Inflammatory macrophage treated with lipopolysaccharide for 4 hours (primary cell): ENCODE data around the gene TMEM123.

Experiments used
- DNase-seq: peaks from one replicate; pipeline ENCODE4 v3.0.0-alpha.2; 2020

The TMEM123 gene

DNA sequence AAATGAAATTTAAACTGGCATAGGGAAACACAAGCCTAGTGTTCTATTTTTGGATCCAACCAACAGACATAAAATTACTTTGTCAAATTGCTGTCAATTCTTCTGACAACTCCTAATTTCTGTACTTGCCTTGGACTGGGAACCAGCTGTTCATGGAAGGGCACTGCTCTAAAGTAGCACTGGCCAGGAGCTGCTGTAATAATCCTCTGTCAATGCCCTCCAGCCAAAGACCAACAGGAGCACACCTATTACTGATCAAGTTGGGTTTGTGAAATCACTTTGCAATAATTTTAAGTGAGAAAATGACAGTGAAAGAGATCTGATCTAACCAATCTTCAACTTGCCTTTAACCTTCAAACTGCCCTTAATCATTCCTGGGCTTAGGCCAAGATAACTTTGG lies 18.9 kb upstream of the TMEM123 start:
- no peak for DNase-seq

DNA sequence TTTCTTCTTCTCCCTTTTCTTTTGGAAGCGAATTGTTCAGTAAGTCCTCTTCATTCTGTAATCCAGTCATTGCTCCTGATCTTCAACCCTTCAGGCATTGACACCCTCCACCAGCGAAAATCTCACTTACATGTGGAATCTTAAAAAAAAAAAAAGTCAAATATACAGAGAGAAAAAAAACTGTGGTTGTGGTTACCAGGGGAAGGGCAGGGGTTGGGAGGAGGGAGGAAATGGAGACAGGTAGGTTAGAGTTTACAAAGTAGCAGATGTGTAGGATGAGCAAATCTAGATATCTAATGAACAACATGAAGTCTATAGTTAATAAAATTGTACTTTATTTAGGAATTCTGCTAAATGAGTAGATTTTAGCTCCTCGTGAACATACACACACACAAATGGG lies 17.7 kb upstream of the TMEM123 start:
- no peak for DNase-seq

DNA sequence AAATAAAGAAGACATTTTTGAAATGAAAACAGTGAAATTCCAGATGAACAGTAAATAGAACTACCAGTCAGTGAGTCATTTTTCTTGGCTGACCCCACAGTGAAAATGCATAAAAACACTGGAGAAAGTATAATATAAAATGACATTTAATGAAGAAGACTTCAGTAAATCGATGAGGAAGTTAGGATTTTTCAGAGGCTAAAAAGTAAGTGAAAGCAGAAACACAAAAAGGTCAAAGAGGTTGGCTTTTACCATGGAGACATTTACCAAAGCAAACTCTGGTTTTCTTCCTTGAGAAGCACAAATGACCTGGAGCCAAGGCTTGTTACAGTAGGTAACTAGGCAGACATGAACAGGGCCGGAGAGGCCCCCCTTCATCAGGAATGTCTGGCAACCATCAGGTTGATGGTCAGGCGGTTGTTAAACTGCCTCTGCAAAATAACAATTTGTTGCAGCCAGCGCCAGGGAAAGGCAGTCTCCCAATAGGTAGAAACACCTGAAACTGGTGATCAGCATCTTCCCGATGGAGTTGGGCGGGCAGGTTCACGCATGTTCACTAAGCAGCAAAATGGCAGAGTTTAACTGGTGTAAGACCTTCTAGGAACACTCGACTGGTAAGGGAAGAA lies 16.7 kb upstream of the TMEM123 start:
- DNase-seq, result peak; percentile 52

DNA sequence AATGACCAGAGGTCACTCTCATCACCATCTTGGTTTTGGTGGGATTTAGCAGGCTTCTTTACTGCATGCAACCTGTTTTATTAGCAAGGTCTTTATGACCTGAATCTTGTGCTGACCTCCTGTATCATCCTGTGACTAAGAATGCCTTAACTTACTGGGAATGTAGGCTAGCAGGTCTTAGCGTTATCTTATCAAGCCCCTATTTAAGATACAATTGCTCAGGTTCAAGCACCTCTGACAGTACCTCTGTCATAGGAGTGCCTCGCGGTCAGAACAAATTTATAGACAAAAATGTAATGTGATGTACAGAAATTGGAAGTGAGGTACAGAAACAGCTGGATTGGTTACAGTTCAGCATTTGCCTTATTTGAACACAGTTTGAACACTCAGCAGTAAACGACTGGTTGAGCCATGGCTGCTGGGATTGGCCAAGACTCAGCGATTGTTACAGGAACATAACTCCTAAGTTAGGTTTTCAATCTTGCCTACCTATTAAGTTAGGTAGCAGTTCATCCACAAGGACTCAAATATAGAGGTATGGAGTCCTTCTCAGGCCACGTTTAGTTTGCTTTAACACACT lies 16.1 kb upstream of the TMEM123 start:
- no peak for DNase-seq

DNA sequence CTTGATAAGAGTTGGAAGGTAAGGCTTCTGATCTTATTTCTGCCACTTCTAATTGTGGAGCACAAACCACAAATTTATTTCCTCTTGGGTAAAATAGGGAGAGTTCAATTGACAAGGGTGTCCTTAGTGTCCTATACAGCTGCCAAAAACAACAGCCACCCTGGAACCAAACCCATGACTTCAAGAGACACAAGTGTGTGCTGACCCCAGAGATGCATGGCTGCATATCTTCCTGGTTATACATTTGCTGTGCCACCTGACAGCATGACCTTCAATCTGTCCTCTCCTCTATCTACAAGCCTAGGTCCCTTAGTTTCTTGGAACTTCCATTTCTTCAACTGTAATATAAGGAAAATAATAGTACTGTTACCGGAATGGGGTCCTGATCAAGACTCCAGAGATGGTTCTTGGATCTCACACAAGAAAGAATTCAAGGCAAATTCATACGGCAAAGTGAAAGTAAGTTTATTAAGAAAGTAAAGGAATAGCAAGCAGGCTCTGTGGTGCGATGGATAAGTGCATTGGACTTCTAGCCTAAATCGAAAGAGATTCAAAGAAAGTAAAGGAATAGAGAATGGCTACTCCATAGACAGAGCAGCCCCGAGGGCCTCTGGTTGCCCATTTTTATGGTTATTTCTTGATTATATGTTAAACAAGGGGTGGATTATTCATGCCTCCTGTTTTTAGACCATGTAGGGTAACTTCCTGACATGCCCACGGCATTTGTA lies 15.5 kb upstream of the TMEM123 start:
- DNase-seq, result no peak

DNA sequence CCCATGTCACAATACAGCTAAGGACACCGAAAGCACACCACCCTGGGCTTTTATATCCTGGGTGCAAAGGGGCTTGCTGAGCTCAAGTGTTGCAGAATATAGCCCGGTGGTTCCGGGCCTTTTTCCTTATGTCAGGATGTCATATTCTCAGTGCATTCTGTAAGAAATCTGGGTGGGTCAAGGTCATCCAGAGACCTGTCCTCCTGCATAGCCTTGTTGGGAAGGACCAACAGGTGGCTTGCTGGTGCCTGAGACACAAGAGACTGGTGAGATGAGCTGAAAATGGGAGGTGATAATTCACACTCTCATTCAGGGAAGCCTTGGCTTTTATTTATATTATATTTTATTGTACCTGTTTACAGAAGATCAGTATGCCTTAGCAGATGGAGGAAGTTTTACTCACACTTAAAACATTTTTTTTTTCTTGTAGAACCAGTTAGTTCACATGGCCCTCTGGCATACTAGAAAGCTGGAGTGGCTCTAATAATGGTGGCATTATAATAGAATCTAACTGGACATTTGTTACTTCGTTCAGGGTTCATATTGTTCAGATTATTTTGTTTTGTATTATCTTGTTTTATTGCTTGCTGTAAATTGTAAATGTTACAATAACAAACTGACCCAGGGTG lies 14.6 kb upstream of the TMEM123 start:
- DNase-seq, result no peak

DNA sequence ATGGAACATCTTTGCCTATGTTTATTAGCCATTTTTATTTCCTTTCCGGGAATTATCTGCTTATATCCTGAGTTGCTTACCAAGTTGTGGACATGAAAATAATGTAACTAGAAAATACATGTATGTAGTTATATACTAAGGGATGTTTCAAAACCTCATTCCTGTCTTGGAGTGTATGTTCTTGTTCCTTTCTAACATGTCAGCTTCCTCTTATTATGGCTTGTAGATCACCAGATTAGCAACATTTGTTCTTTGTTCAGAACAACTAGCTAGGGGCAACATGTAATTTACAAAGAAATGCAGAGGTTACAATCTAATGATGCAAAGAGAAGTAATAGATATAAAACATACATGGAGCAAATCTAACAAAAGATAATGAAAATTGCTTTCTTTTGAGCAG lies 13.1 kb upstream of the TMEM123 start:
- DNase-seq, result no peak

DNA sequence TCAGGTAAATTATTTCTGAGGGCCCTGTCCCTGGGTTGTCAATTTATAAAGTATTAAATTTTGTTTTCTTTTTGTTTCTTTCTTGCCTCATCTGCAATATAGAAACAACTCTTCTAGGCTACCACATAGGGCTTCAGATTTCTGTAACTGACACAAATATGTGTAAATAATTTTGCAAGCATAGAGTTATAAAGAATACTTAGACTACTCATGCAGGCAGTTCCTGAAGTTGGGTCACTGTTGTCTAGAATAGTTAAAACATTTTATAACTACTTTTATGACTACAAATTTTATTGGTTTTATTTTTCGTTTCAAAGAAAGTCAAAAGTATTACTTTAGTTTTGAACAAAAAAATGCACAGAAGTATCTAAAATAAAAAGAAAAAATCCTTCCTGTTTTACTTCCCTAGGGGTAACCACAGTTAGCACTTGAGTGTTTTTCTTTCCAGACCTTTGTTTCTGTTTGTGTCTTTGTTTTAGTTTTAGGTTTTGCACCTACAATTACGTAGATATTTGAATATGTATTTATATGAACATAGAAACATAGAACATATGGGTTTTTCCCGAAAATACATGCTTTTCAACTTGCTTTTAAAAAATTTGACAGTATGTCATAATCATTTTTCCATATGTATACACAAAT lies 12.4 kb upstream of the TMEM123 start:
- DNase-seq, result peak; percentile 39

DNA sequence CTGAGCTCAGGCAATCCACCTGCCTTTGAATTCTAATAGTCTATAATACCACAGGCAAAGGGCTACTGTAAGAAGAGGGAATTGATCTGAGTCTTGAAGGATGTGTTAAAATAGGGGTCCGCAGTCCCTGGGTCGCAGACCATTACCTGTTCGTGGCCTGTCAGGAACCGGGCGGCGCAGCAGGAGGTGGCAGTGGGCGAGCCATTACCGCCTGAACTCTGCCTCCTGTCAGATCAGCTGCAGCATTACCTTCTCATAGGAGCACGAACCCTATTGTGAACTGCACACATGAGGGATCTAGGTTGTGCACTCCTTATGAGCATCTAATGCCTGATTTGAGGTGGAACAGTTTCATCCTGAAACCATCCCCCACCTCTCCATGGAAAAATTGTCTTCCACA lies 11.5 kb upstream of the TMEM123 start:
- DNase-seq, result no peak

DNA sequence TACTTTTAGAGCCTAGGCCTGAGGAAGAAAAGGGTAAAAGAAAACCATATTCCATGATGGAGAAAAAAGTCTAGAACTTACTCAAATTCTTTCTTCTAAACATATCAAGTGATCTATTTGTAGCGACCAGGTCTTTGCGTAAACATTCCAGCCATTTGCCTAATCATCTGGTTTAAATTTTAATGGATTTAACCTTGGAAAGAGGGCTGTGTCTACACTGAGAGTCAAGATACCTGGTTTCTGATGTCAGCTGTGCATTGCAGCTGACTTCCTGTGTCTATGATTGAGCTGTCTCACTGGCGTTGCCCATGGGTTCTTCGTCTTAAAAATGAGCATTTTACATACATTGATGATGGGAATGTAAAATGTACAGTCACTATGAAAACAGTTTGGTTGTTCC lies 10.0 kb upstream of the TMEM123 start:
- DNase-seq, result no peak

DNA sequence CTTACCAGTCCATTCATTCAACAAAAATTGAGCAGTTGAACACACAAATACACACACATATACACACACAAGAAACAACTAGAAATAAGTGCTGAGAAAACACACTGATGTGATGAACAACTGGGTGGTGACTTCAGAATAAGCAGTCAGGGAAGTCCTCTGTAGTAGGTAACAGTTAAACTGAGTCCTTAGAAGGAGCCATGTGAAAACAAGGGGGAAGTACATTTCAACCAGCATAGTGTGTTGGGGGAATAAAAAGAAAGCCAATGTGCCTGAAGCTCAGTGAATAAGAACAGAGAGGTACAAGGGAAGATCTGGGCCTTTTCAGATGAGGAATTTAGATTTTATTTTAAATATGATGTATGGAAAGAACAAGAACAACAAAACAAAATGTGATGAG lies 6.8 kb upstream of the TMEM123 start:
- no peak for DNase-seq

DNA sequence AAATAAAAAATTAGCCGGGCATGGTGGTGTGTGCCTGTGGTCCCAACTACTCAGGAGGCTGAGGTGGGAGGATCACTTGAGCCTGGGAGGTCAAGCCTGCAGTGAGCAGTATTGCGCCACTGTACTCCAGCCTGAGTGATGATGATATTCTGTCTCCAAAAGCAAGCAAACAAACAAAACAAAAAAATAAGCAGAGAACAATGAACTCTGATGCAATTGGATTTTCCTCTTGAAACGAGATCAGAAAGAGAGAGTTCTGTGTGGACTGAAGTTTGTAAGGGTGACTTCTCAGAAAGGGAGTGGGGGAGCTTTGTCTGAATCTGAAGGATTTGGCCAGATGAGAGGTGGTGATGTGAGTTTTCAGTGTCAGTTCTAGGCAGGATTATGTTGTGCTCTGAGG lies 6.0 kb upstream of the TMEM123 start:
- DNase-seq, result peak; percentile 45

DNA sequence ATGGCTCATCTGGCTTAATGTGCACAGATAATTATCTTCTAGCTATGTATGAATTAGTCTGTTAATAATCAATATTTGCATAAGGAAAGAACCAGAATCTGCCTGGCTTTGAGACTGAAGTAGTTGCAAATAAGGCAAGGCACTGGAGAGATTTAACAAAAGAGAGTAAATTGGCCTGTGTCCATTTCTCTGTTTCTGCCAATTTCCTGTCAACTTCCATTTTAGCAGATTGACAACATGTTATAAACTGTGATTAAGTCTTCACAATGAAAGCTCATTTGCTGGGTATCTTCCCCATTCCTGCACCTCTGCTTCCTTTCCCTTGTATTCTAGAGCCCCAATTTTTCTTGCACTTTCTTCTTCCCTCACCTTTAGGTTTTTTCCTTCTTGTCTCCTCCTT lies 5.3 kb upstream of the TMEM123 start:
- DNase-seq, result no peak

DNA sequence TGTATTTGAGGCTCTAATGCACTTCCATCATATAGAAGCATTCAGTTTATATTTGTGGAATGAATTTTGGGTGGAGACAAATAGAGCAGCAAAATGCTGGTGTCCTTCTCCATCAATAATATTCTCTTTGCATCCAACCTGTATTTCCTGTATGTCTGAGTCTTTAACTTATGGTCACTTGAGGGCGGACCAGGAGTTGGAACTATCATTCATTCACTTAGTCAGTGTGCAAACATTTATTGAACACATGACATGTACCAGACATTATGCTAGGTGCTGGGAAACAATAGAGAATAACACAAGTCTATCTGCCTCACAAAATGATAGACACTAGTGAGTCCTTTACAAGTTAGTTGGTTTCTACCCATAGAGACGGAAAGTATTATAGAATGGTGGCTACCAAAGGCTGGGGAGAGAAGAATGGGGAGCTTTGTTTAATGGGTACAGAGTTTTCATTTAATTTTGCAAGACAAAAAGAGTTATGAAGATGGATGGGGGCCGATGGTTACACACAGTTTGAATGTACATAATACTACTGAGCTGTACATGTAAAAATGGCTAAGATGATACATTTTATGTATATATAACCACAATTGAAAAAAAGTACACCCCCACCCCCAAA lies 4.6 kb upstream of the TMEM123 start:
- DNase-seq, result no peak

DNA sequence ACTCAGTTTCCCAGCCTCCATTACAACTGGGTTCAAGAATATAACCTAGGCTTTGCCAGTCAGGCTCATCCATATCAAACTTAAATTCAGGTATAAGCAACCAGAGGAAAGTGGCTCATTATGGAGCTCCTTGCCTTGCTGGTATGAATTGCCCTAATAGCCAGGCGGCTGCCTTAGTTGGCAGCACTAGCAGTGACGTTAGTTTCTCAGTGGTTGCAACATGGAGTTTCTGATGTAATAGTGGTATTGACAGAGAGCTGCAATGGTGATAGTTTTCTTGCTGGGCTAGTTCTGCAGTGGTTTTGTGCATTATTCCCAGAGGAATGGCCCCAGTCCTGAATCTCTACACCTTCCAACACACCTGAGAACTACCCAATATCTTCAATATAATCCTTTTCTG lies 3.8 kb upstream of the TMEM123 start:
- peak; percentile 95 for DNase-seq

DNA sequence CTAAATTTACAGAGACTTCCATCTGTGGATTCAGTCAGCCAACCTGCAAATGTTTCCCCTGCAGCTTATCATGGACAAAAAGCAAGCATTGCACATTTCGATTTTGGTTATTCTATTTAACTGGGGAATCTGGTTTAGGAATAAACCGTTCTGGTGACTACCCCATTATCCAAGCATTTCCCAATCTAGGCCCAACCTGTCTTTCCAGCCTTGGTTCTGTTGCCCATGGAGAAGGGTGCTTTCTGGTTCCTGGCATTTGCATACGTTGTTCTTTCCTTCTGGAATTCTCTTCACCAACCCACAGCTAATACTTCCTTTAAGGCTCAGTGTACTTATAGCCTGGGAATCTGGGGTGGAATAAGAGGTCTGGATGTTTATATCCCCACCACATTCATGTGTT lies 1.4 kb upstream of the TMEM123 start:
- no peak for DNase-seq

DNA sequence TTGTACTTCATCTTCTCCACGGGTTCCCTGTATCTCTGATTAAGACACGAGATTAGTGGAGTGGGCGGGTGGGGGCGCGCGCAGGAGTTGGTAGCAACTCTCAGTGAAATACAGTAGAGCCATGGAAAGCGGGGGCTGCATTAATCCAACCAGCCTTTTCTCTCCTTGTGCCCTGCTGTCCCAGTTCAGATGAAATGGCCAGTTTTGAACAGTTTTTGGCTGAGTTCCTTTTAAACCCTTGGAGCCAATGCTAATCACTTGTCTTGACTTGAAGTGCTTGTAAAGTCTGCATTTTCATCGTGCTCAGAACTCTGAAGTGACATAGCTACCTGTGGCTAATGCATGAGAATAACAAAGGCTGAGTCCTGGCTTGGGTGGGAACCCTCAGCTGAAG lies 734 bp upstream of the TMEM123 start:
- no peak for DNase-seq

DNA sequence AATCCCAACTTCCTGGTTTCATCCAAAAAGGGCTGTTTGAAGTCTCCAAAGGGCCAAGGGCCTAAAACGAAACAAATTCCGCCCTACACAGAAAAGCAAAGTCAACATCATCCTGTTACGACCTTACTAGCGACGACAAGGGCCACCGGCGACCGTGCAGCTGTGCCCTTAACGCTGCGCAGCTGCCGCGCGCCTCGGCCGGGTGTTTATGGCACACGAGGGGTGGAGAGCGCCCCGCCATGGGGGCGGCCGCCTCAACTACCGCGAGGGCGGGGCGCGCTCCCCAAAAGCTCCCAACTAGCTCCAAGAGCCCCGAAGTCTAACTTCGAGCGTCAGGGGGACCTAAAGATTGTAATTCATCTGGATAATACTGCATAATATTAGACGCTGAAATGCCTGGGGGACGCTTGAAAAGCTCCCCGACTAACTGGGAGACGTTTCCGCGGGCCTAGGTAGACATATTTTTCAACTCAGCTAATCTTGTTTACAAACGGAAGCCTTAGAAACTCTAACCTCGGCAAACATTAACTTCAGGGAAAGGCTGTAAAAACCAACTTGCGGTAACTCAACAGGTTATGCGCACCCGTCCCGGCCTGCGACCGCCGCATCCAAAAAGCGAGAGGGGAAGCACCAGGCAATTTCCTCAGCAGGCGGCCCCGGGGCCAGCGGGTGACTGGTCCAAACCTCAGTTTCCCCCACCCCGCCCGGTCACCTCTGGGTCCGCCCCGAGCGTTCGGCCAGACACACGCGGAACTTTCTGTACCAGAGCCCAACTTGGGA lies 694 bp downstream of the TMEM123 start:
- peak; percentile 88 for DNase-seq

DNA sequence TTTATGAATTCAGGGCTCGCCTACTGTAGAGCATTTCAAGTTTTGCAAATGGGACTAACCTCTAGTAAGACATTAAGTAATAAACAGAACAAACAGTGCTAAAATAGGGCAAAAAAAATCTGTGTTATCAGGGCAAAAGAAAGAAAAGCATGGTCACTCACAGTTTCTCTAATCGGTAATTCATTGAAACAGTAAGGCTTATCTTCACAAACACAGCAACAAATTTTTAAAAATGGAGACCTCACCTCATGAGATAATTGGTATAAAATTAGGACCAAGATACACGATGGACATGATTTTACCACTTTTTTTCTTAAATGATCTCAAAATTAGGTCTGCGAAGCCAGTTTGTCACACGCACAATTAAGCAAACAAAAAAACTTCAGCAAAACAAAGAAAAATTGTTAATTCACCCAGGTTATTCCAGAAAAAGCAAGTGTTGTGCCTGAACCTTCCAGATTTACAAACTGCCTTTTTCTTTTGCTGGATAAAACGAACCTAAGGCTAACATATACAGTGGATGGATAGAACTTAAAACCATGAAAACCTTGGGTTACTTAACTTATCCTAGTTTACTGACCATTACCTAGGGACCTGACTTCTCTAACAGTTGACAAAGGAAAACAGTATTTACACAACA lies 1.4 kb downstream of the TMEM123 start:
- DNase-seq, result no peak

DNA sequence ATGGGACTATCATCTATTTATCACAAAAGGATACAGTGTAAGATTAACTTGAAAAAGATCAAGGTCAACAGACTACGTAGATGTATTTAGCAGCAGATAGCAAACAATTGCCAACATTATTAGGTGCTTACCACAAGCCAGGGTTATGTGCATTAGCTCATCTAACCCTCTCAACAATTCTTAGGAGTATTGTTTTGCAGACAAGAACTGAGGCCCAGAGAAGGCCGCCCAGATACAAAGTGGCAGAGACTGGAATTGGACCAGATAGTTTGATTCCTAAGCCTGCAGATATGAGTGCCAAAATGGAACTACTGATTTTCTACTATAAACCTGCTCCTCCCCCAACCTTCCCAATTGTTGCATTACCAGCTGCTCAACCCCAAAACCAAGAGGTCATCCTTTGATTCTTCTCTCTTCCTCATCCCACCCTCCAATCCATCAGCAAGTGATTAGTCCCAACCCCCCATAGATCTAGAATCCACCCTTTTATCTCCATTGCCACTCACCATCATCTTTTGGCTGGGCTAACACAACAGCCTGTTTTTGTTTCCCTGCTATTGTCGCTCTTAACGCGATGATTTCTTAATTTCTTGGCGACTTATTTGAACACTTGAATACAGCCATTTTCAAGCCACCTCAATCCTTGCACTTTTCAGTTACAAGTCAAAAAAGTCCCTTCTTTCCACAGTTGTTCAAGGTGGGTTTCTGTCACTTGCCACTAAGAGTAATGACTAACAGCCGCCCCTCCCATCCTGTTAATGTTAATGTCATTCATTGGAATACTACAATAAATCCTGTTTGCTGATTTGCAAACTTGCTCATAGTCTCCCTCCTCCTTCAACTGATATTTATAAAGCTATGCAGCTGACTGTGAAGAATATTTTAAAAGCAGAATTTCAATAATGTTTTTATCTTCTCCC lies 2.7 kb downstream of the TMEM123 start:
- no peak for DNase-seq

DNA sequence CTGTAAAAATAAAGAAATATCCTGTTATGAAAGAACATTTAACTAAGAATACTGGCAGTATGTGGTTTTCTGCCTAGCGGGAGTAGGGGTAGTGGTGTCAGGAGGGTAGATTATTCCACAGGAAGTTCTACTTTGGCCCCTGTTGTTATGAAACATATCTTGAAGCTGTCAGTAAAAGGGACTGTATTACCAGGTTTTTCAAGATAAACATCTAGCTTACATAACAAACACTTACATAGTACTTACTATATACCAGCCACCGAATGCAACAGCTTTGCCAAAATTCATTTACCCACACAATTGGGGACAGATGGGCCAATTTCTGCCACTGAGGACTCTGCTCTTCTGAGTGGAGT lies 3.7 kb downstream of the TMEM123 start:
- peak; percentile 54 for DNase-seq
